Measurements from ENCODE around the gene APOO.
A peak's percentile ranks its signal among the peaks of the same experiment; 100 is the strongest.

Gene APOO

GRCh38 chrX:23811656-23812055, 96.1 kb downstream of the APOO start:
- no peak for DNase-seq (ENCODE audit: low spot score)
- Histone ChIP-seq H3K27ac (no peak overlapping the region), H3K4me3 (no peak overlapping the region)
- TF ChIP-seq CTCF (IDR thresholded peaks at IDR 0.05) = no peak

- DNase-seq (ENCODE audit: low spot score) = no peak
- Histone ChIP-seq H3K4me3 (no peak overlapping the region), H3K27ac (no peak overlapping the region)
- TF ChIP-seq CTCF (IDR thresholded peaks at IDR 0.05) = no peak
Observed at GRCh38 chrX:23811108-23811651, 96.6 kb downstream of the APOO start.

- DNase-seq (ENCODE audit: low spot score) = no peak
- H3K4me3 ChIP-seq = no peak overlapping the region
- no peak overlapping the region for H3K27ac ChIP-seq
- no peak for TF ChIP-seq CTCF (IDR thresholded peaks at IDR 0.05)
Observed at GRCh38 chrX:23810279-23810678, 97.5 kb downstream of the APOO start.

GRCh38 chrX:23805389-23805788, 102.3 kb downstream of the APOO start:
- Histone ChIP-seq H3K4me3 (no peak overlapping the region), H3K27ac (no peak overlapping the region)
- DNase-seq (ENCODE audit: low spot score) = no peak
- TF ChIP-seq CTCF (IDR thresholded peaks at IDR 0.05) = no peak

GRCh38 chrX:23804578-23804977, 103.2 kb downstream of the APOO start:
- H3K27ac ChIP-seq = peak overlapping the region in 1 of 2 donors; percentile 76
- TF ChIP-seq CTCF (IDR thresholded peaks at IDR 0.05) = no peak
- DNase-seq (ENCODE audit: low spot score) = no peak
- no peak overlapping the region for H3K4me3 ChIP-seq

- TF ChIP-seq CTCF (IDR thresholded peaks at IDR 0.05) = no peak
- H3K4me3 ChIP-seq = peak overlapping the region; percentile 34
- peak overlapping the region in 1 of 2 donors; percentile 76 for H3K27ac ChIP-seq
- no peak for DNase-seq (ENCODE audit: low spot score)
Observed at GRCh38 chrX:23803931-23804381, 103.8 kb downstream of the APOO start.

- DNase-seq (ENCODE audit: low spot score) = no peak
- peak overlapping the region in 1 of 2 donors; percentile 22 for H3K27ac ChIP-seq
Observed at GRCh38 chrX:23802431-23802830, 105.3 kb downstream of the APOO start.

More at GRCh38 chrX:23802431-23802830, 105.3 kb downstream of the APOO start:
- TF ChIP-seq CTCF (IDR thresholded peaks at IDR 0.05) = no peak
- H3K4me3 ChIP-seq = no peak overlapping the region
